Activated gamma-delta T cell (primary cell): ENCODE results near the gene RIPOR3.
"Not testable (repeated sequence)": the region's sequence is repeated elsewhere in the genome, so short reads cannot be mapped to it uniquely, and the experiment has no call there.

ENCODE experiments used
- DNase-seq: peaks from one replicate; lab custom pipeline; 2025; lab: John Stamatoyannopoulos, UW

RIPOR3 gene

DNA sequence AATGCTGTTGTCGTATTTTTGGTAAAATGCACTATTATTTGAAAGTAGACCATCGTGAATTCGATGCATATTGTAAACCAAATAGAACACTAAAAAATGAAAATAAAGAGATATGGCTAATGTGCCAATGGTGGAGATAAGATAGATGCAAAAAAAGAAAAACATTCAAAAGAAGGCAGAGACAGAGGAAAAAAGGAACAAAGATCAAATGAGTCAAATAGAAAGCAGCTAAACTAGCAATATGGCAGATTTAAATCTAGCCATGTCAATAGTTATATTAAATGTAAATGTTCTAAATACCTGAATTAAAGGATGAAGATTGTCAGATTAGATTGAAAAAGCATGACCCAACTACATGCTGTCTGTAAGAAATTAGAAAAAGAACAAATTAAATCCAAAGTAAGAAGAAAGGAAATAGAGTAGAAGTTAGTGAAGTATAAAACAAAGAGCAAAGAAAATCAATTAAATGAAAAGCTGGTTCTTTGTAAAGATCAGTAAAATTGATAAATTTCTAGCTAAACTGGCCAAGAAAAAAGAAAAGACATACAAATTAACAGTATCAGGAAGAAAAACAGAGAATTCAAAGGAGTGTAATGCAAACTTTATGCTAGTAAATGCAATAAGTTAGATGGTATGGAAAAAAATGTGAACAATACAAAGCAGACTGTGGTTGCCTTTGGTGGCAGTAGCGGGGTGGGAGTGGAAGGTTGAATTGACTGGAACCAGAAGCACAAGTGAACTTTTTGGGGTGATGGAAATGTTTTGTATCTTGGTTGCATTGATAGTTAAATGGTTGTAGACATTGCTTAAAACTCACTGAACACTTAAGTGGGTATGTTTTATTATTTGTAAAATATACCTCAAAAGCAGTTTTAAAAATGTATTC is 136.4 kb downstream of the RIPOR3 start:
- DNase-seq = no peak

DNA sequence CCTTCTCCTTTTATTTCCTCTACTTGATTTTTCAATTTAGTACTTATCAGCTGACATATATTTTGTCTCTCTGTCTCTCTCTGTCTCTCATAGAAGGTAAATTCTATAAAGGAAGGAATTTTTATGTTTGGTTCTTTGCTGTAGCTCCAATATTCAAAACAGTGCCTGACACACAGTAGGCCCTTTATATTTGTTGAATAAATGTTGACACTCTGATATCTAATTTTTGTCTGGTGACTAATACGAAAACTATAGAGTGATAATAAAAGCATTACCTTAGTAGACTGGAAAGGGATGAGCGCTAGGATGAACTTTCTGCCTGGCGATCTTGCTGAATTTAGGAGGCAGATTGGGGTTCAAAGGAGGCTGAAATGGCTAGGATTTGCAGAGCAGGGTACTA is 138.4 kb downstream of the RIPOR3 start:
- no peak for DNase-seq

DNA sequence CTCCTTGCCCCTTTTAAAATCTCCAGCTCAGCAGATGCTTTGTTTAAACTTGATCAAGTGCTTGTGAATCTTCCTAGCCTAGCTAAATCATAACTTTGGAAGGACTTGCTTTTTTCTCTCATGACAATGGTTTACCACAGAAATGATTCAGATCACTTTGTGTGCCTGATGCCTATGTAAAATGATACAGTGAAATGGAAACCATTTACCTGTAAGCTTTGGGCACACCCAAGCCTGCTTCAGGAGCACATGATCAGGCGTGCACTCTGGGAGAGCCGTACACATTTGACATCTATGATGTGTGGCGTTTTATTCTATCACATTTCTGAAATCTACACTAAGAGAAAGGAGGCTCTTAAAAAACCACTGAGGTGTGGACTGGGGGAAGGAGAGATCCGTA is 140.1 kb downstream of the RIPOR3 start:
- no peak for DNase-seq

DNA sequence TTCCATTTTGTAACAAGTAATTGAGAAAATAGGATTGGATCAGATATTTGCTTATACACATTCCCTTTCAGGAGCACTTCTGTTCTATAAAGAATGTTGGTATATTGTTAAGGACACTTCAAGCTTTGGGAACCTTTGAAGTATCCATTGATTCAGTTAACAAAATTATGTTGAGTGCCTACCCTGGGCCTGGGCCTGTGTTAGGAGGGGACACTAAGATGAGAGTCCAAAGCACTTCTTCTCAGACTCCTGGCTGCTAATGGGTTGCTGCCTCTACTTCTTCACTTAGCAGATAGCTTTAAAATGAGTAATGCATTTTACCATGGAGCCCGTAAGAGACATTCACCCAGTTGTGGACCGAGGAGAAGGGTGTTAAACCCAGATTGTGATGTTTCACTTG is 140.8 kb downstream of the RIPOR3 start:
- DNase-seq = no peak

DNA sequence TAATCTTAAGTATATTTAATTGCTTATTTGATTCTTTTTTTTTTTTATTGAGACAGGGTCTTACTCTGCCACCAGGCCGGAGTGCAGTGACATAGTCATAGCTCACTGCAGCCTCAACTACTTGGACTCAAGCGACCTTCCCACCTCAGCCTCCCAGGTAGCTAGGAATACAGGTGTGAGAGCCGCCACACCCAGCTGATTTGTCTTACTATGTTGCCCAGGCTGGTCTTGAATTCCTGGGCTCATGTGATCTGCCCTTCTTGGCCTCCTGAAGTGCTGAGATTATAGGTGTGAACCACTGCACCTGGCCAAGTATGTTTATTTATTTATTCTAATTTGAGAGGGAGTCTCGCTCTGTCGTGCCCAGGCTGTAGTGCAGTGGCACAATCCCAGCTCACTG is 142.9 kb downstream of the RIPOR3 start:
- DNase-seq = no peak

DNA sequence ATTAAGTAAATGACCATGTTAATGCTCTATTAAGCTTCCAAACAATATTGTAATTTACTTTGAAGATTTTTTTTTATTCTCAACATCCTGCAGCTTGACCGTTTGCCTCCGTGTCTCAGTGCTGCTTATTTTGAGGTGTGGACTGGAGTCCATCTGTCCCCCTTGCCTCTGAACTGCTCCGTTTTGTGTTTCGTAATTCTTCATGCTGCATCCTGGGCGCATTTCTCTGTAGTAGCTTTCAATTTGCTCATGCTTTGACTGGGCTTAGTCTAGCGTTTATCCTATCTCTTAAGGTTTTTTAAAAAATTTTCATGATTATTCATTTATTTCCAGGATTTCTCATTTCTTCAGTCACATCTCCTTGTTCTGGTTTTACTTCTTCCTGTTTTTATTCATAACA is 143.4 kb downstream of the RIPOR3 start:
- DNase-seq = no peak

DNA sequence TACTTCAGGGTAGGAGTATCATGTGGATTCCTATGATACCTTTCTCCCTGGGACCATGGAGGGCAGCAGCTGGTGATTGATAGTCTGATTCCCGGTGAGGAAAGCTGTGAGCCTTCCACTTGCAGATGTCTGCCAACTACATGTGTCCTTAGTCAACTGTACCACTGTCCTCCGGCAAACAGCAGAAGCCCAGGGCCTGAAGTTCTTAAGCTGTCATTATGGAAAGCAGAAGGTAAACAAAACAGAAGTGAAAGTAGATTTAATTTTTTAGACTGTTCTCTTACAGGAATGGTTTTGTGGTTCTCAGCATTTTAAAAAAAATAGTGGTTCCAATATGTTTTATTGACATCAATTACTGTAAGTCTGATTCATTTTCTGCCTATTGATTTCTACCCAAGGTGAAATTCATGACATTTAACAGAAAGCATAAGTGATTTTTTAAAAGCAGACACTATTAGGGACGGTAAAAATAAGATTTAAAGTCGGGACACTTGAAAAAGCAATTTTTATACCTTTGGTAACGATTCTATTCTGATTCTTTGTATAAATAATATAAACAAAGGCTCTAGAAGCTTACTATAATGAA is 144.5 kb downstream of the RIPOR3 start:
- DNase-seq = no peak

DNA sequence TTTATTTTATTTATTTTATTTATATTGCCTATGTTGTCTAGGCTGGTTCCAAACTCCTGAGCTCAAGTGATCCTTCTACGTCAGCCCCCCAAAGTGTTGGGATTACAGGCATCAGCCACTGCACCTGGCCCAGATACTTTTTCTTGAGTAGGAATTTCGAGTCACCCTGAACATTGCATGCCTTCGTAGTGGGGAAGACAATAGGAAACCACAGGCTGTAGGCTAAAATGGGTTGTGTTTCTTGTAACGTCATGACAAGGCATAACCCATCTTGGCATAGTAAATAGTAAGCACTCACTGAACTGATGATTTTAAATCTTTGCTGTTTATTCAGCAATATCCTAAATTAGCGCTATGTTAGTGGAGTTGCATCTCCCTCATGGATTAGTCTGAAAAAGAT is 146.2 kb downstream of the RIPOR3 start:
- DNase-seq = no peak

DNA sequence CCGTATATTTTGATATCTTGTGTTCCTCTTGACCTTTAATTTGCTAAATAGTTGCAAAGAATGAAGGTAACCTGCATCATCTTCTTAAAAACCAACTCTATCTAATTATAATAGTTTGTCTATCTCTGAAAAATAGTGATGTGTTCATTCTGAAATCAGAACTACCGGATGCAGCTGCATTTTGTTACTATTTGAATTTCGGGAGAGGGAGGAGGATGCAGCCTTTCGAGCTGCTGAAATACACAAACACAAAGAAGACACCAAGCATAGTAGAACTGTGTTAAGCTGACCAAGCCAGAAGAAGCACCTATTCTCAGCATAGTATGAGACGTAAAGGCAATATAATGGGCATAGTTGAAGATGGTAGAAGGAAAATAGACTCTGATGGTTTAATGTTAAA is 148.0 kb downstream of the RIPOR3 start:
- DNase-seq = no peak

DNA sequence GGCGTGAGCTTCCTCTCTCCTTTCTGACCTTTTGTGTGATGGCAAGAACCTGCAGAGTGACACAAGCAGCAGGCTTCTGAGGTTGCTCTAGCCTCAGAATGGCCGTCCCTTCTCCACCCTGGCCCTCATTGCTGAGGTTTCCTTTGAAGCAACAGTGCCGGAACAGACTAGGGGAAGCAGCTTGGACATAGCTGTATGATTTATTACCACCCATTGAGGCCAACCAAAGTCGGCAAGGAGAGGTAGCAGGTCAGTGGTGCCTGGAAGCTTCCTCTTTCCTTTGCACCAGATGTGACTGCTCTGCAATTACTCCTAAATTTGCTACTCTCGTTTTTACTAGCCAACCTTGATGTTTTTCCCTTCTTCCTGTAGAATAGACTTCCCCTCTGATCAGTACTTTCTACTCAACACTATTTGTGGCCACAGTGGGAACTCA is 149.7 kb downstream of the RIPOR3 start:
- DNase-seq = no peak

DNA sequence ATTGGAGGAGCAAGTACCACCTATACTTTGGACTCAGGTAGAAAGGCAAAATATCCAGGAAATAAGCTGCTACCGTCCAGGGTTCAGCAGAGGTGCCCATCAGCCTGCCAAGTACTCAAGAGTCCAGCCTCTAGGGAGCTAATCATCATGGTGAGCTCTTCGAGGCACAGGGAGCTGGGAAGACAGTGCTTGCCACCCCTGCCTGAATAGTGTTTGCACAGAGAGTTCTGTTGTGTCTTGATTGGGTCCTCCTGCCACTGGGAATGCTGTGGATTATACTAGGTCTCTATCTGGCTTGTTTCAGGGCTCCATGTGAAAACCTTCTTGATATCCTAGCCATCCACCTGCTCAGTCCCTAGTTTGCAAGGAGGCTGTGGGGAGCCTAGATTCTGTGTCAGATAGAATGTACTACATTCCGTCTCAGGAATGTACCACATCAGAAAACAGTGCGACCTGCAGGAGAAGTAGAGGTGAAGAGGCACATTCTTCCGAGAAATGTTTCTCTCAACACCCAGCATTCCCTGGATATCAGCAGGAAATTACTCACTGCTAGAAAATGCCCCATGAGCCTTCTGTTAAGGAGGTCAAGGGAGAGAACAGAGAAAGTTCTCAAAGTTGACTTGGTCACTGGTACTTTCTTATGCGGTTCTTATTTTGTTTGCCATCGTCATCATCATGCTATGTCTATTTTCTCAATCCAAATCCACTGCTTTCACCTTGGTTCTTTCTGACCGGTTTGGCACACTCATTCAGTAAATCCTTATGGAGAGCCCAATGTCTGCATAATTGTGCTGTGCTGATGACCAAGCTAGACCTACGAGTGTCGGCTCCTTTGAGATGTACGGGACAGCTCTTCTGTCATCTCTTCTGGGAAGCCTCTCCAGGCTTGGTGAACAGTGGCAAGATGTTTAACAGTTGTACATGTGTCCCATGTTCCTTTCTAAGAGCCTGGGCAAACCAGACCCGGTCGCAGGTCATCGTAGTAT is 150.4 kb downstream of the RIPOR3 start:
- no peak for DNase-seq

DNA sequence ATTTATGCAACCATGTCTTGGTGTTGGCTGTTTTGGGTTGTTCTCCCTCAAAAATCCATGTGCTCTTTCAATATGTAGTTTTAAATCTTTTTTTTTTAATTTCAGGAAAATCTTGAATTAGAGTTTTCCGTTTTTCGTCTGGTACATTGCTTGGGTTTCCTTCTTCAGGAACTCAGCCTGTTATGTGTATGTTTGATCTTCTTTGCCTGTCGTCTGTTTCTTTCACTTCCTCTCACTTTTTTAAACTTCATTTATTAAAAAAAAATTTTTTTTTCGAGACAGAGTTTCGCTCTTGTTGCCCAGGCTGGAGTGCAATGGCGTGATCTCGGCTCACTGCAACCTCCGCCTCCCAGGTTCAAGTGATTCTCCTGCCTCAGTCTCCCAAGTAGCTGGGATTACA is 151.5 kb downstream of the RIPOR3 start:
- DNase-seq = not testable (repeated sequence)

DNA sequence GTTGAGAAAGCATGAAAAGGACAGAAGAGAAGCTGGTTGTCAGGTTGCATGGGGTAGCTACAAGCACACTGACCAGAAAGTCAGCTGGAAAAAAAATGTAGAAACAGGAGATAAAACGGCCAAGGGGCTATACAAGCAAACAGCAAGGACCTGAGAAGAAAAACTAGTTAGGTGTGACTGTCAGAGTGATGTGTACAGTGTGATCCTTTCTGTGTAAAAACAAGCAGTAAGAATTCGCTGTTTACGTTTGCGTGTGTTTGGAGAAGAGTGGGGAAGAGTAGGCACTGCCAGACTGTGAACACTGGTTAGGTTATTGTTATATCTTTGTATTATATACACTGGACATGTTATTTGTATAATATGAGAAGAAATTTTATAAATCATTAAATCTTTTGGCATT is 153.1 kb downstream of the RIPOR3 start:
- no peak for DNase-seq

DNA sequence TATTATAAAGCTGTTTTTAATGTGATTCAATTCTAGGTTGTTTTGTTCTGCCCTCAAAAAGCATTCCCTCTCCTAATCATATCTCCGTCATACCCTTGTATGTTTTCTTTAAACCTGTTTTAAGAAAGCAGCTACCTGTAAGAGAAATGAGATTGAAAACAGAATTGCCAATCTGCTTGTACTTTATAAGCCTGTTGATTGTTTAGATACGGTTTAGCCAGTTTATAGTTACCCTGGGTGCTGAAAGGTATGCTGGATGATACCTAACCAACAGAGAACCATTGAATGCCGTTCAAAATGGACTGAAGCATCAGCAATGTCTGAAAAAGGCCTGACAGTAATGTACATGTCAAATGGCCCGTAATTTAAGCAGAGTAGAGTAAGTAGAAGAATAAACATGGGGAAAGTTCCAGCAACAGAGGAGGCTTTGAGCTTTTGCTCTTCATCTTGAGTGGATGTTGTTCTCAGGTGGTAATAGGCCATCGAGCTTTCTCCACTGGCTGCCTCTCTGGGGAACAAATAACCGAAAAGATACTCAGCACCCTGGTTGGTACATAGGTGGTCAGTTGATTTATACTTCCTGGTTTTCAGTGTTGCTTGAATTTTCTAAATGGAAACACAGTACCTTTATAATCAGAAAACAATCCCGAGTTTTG is 153.7 kb downstream of the RIPOR3 start:
- no peak for DNase-seq

DNA sequence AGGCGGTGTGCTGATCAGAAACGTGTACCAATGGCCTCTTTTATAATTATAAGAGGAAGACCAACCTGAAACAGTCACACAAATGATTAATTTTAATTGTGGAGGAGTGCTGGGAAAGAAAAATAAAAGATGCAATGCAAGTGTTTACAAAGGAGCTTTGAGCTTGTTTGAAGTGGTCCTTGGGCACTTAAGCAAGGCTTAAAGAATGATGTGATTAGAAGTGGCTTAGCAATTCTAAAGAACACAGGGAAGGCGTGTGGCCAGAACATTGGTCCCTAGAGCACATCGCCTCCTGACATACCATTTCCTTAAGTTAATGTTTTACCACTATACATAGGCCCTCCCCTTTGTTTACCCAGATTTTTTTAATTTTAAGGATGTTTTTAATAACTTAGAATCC is 155.0 kb downstream of the RIPOR3 start:
- DNase-seq = no peak
